Breast epithelium (tissue), 4 donors: ENCODE measurements around the gene OR1C1. TPM values are rescaled to one million over a fixed set of nuclear protein-coding genes. Genes with fewer than 3 reads are reported as not detected.
"Not testable (repeated sequence)": the region's sequence is repeated elsewhere in the genome, so short reads cannot be mapped to it uniquely, and the experiment has no call there.

Source experiments
- DNase-seq, 2 donors: peaks; one replicate each; pipeline ENCODE4 v3.0.0-alpha.2; 2019; ENCODE audit warnings: low spot score in 2 of 2
- H3K27ac ChIP-seq, 2 donors: fragments of 200-600 bp; sonication (generic) in 1 of 2; one replicate each; pipeline ENCODE4 v1.5.1; 2016 to 2019; ENCODE audit warnings: mild to moderate bottlenecking in 1 of 2
- H3K27me3 ChIP-seq, 2 donors: fragments of 200-600 bp; sonication (generic) in 1 of 2; one replicate each; pipeline versions ENCODE4 v1.5.1 to v1.6.0; 2017 to 2019; ENCODE audit warnings: control low read depth in 1 of 2, mild to moderate bottlenecking in 1 of 2
- H3K36me3 ChIP-seq: fragments of 200-600 bp; one replicate; pipeline ENCODE4 v1.5.1; 2019
- H3K4me1 ChIP-seq, 2 donors: fragments of 200-600 bp; sonication (generic); one replicate each; pipeline ENCODE4 v1.5.1; 2016 to 2019; ENCODE audit warnings: control low read depth in 1 of 2
- H3K4me3 ChIP-seq, 3 donors: fragments of 200-600 bp; sonication (generic); 1 replicate in 2 of 3; 2 replicates in 1 of 3; pipeline ENCODE4 v1.5.1; 2016 to 2019; ENCODE audit warnings: mild to moderate bottlenecking in 3 of 3, moderate library complexity in 2 of 3
- H3K9me3 ChIP-seq, 2 donors: fragments of 200-600 bp; sonication (generic) in 1 of 2; one replicate each; pipeline ENCODE4 v1.5.1; 2016 to 2019; ENCODE audit warnings: control low read depth in 1 of 2
- POLR2A ChIP-seq: fragments of 450-650 bp; IDR thresholded peaks from one replicate; pipeline ENCODE4 v1.6.1; 2016; ENCODE audit warnings: antibody characterized with exemption, mild to moderate bottlenecking, moderate library complexity
- POLR2AphosphoS5 ChIP-seq, 3 donors: sonication (generic); formaldehyde crosslinking; IDR thresholded peaks; one replicate each; pipeline ENCODE4 v1.6.1; 2017; ENCODE audit warnings: antibody characterized with exemption in 3 of 3
- intact Hi-C: fragments of 100-400 bp; cut with DNase I; formaldehyde crosslinking; loops from one replicate; pipeline ENCODE4 v1.15.1; 2023; ENCODE audit warnings: low total_unique reads
- total RNA-seq, 3 donors: library from RNA; depleted of rRNA; stranded (reverse); fragments of >200 nt; gene quantifications; one replicate each; pipeline ENCODE4 v1.1.0, GENCODE V29; 2016
- TF ChIP-seq, protein P1 (sequence below), 3 donors: fragments of 450-650 bp; IDR thresholded peaks; one replicate each; pipeline ENCODE4 v1.5.1; 2016 to 2017; ENCODE audit warnings: antibody characterized with exemption in 3 of 3, mild to moderate bottlenecking in 3 of 3, moderate library complexity in 3 of 3

Gene OR1C1, protein sequence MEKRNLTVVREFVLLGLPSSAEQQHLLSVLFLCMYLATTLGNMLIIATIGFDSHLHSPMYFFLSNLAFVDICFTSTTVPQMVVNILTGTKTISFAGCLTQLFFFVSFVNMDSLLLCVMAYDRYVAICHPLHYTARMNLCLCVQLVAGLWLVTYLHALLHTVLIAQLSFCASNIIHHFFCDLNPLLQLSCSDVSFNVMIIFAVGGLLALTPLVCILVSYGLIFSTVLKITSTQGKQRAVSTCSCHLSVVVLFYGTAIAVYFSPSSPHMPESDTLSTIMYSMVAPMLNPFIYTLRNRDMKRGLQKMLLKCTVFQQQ
- not detected for total RNA-seq

DNA sequence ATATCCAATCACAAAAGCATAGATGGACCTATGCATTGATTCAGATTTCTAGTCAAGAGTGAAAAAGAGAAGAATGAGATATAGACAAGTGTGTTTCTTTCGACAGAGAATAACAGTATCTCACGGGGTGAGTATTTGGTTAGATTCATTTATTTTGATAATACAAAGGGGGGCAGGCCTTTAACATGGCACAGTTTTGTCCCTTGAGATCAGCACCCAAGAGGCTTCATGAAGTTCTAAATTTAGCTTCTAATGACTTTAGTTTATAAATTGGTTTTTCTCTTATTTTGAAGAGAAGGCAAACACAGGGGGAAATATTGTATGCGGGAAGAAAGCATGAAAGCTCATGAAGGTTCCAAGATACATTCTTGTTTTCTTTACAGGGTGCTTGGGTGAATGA lies at the start of gene OR1C1:
TSS of gene OR1C1 (minus strand) at position 101 of the 400 bp plus-strand sequence. CDS start 2,150 bp downstream, outside the sequence.
- H3K27ac ChIP-seq = no peak within 1 kb of the TSS

DNA sequence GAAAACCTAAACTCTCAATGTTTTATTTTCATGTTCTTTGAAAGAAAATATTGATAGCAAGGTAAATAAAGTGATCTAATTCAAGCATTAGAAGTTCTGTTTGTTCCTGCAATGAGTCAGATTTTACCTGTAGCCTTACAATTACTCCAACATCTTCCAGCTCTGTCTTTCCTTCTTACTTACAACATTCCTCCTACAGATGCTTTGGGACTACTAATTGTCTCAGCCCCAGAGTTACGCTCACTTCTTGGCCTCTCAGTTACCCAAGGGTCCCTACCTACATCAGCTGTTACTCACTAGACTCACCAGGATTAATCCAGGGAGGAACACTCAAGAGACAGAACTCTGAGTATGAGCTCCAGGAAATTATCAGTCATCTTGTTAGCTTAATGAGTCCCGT lies 37.2 kb upstream of the OR1C1 start:
- TF ChIP-seq, protein P1, sequence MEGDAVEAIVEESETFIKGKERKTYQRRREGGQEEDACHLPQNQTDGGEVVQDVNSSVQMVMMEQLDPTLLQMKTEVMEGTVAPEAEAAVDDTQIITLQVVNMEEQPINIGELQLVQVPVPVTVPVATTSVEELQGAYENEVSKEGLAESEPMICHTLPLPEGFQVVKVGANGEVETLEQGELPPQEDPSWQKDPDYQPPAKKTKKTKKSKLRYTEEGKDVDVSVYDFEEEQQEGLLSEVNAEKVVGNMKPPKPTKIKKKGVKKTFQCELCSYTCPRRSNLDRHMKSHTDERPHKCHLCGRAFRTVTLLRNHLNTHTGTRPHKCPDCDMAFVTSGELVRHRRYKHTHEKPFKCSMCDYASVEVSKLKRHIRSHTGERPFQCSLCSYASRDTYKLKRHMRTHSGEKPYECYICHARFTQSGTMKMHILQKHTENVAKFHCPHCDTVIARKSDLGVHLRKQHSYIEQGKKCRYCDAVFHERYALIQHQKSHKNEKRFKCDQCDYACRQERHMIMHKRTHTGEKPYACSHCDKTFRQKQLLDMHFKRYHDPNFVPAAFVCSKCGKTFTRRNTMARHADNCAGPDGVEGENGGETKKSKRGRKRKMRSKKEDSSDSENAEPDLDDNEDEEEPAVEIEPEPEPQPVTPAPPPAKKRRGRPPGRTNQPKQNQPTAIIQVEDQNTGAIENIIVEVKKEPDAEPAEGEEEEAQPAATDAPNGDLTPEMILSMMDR (IDR thresholded peaks at IDR 0.05) = no peak
- TF ChIP-seq POLR2AphosphoS5 (IDR thresholded peaks at IDR 0.05) = no peak
- TF ChIP-seq POLR2A = no peak
- Histone ChIP-seq H3K4me1 (no peaks in the 10 kb centered on the region), H3K9me3 (peaks cover 0 to under 1% of the 10 kb centered on the region in 2 donors), H3K27ac (no peak overlapping the region), H3K36me3 (no peaks in the 10 kb centered on the region), H3K27me3 (no peaks in the 10 kb centered on the region), H3K4me3 (no peak overlapping the region)
- DNase-seq = no peak
- intact Hi-C loops = no loop called here

More for the DNA sequence above, at the start of gene OR1C1:
- Histone ChIP-seq H3K9me3 (no peaks in the 10 kb centered on the region), H3K4me3 (no peak within 1 kb of the TSS), H3K36me3 (no peaks in the 10 kb centered on the region), H3K27me3 (no peaks in the 10 kb centered on the region), H3K4me1 (no peaks in the 10 kb centered on the region)
- TF ChIP-seq POLR2A = no peak
- intact Hi-C loops = no loop called here
- no peak for DNase-seq

DNA sequence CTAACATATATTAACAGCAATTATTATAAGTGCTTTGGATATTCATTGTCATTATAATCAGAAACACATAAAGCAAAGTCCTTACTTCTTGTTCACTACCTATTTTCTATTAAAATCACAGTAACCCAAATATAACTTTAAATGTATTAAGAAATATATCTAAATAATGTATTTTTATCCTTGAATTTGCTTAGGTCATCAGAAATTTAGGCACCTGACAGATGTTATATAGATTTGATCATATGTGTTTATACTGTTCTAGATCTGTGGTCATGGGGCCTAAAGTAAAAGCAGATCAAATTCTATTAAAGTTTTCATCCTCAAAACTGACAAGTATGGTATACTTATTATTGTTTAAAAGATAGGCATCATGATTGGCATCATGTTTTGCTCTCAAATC lies 9.2 kb upstream of the OR1C1 start:
- no peak overlapping the region for H3K27ac ChIP-seq

DNA sequence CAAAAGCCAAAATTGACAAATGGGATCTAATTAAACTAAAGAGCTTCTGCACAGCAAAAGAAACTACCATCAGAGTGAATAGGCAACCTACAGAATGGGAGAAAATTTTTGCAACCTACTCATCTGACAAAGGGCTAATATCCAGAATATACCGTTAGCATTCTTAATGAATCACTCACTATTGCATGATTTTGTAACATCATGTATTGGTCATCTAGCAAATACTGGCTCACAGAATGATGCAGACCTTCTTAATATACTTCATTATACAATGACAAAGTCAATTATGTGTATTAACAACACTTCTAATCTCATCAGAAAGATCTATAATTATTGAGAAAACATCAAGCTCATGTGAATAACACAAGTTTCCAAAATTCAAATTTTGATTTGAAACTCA lies 6.0 kb downstream of the OR1C1 start:
- H3K4me1 ChIP-seq, H3K4me3 ChIP-seq, H3K27ac ChIP-seq, H3K27me3 ChIP-seq, DNase-seq, H3K36me3 ChIP-seq, intact Hi-C loops: not testable (repeated sequence)
- H3K9me3 ChIP-seq = peaks cover 0 to 22% of the 10 kb centered on the region in 2 donors

More for the DNA sequence above, 9.2 kb upstream of the OR1C1 start:
- intact Hi-C loops = no loop called here
- H3K4me3 ChIP-seq = no peak overlapping the region
- TF ChIP-seq, protein P1 (IDR thresholded peaks at IDR 0.05) = no peak
- no peak for TF ChIP-seq POLR2AphosphoS5 (IDR thresholded peaks at IDR 0.05)
- no peak for TF ChIP-seq POLR2A
- H3K4me1 ChIP-seq = no peaks in the 10 kb centered on the region
- peaks cover 0 to 6% of the 10 kb centered on the region in 2 donors for H3K9me3 ChIP-seq
- H3K27me3 ChIP-seq = no peaks in the 10 kb centered on the region
- no peak for DNase-seq
- H3K36me3 ChIP-seq = no peaks in the 10 kb centered on the region

DNA sequence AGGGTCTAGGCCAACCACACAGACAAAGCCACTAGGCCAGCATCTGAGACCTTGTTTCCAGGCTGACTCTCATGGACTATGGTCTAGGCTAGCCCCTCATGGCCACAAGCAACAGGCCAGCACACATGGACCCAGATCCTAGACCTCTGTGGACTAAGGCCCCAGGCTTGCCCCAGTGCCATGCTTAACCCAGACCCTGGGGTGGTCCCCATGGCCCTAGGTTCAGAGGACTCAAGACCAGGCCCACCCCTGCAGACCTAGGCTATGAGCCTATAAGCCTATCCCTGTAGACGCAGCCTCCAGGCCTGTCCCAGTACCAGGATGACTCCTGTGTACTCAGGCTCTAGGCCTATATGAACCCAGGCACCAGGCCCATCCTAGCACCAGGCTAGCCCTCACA lies 10.5 kb downstream of the OR1C1 start:
- no peak overlapping the region for H3K4me3 ChIP-seq
- H3K4me1 ChIP-seq = no peaks in the 10 kb centered on the region
- no peaks in the 10 kb centered on the region for H3K36me3 ChIP-seq
- H3K9me3 ChIP-seq = peaks cover 0 to 22% of the 10 kb centered on the region in 2 donors
- H3K27me3 ChIP-seq = no peaks in the 10 kb centered on the region
- TF ChIP-seq POLR2AphosphoS5 (IDR thresholded peaks at IDR 0.05) = no peak
- no peak for TF ChIP-seq POLR2A
- TF ChIP-seq, protein P1 (IDR thresholded peaks at IDR 0.05) = no peak
- no peak overlapping the region for H3K27ac ChIP-seq
- intact Hi-C loops = no loop called here
- DNase-seq = no peak

DNA sequence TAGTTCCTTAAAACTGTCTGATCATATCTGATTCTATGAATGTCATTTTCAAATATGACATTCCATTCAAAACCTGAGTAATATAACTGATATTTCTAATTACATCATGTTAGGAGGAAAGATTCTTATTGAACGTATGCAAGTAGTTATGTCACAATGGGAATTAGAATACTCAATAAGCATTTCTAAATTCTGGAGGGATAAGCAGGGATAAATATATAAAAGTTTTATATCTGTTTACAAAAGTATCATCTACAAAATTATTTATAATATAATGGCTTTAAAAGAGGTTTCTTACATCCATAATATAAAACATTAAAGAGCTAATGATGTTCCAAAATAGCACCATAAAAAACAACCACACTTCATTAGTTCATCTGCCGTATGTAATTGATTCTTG lies 12.3 kb downstream of the OR1C1 start, which contains the start of gene OR14A2:
TSS of gene OR14A2 (minus strand) at position 101 of the 400 bp plus-strand sequence.
- intact Hi-C loops = no loop called here
- no peak for DNase-seq
- Histone ChIP-seq H3K36me3 (no peaks in the 10 kb centered on the region), H3K4me3 (no peak within 1 kb of the TSS), H3K4me1 (no peaks in the 10 kb centered on the region), H3K9me3 (peaks cover 0 to 22% of the 10 kb centered on the region in 2 donors), H3K27me3 (no peaks in the 10 kb centered on the region), H3K27ac (no peak within 1 kb of the TSS)
- TF ChIP-seq POLR2AphosphoS5 (IDR thresholded peaks at IDR 0.05) = no peak
- TF ChIP-seq, protein P1 (IDR thresholded peaks at IDR 0.05) = no peak
- TF ChIP-seq POLR2A = no peak
